HG03558 (cell line): ENCODE results near the gene TMEM181.
A peak's percentile ranks its signal among the peaks of the same experiment; 100 is the strongest.
"Not testable (repeated sequence)": the region's sequence is repeated elsewhere in the genome, so short reads cannot be mapped to it uniquely, and the experiment has no call there.

Experiments used
- ATAC-seq: cut with Tn5 transposase; IDR thresholded peaks from one replicate; pipeline ENCODE4 v1.9.1; 2021; ENCODE audit warnings: moderate number of reproducible peaks; ENCODE audit not compliant: unreplicated experiment; ENCODE audit errors: extremely low read depth

TMEM181 gene

GRCh38 chr6:158559895-158560835 lies at the start of gene TMEM181:
TMEM181 (plus strand) TSS chr6:158560091; CDS start chr6:158560225, 134 bp downstream.
- ATAC-seq, result peak; percentile 85

- ATAC-seq, result no peak
Measured at GRCh38 chr6:158512809-158513208, 47.1 kb upstream of the TMEM181 start.

DNA sequence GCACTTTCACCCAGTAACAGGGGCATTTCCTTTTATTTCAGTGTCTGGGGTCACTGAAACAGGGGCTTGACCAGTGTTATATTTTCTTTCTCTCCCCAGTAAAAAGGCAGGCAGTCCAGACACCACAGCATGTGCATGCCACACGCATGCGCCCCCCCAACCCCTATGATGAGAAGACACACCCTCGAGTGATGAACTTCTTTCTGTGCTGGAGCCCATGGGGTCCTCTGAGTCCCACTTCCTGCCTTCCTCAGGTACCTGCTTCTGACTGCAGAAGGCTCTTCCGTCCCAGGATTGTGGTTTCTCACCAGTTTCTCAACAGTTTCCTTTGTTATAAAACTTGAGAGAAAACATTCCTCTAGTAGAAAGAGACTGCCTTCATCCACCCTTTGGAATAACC lies 45.7 kb upstream of the TMEM181 start:
- no peak for ATAC-seq

DNA sequence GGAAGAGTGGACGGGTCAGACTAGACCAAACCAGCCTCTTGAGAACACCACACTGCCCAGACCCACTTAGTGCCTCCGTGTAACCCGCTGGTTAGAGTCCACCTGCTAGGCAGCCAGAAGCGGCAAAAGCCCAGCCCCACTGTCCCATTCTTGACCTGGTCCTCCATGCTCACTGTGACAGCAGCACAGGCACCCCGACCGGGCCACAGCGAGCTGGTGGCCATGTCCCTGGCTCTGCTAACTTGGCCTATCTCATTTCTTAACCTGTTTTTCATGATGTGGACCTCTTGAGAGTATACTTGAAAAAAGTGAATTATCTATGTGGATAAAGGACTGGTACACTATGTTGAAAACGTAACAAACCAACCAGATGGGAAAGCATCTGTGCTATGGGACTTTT lies 44.9 kb upstream of the TMEM181 start:
- ATAC-seq, result no peak

- ATAC-seq, result no peak
Measured at GRCh38 chr6:158516098-158516497, 43.8 kb upstream of the TMEM181 start.

DNA sequence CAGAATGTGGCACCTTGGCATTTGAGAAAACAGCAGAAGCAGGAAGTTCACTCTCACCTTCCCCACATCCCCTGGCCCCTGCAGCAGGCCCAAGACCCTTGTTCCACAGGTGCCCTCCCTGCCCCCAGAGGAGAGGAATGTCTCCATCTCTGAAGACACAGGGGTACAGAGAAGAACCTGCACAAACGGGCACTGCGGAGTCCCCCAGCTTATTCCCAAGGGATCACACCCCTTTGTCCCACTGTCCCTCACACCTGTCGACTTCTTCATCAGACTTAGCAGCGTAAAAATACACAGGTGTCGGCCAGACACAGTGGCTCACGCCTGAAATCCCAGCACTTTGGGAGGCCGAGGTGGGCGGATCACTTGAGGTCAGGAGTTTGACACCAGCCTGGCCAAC lies 42.9 kb upstream of the TMEM181 start:
- ATAC-seq, result no peak

DNA sequence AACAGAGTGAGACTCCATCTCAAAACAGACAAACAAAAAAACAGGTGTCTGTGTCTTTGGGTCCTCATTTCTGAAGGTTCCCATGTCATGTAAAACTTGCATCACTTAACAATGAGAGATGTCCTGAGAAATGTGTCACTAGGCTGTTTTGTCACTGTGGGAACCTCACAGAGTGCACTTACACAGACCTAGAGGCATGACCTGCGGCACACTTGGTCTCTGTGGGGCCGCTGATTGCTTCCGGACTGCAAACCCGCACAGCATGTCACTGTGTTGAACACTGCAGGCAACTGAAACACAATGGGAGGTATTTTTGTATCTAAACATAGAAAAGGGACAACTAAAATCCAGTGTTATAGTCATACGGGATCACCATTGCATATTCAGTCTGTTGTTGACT lies 42.3 kb upstream of the TMEM181 start:
- no peak for ATAC-seq

DNA sequence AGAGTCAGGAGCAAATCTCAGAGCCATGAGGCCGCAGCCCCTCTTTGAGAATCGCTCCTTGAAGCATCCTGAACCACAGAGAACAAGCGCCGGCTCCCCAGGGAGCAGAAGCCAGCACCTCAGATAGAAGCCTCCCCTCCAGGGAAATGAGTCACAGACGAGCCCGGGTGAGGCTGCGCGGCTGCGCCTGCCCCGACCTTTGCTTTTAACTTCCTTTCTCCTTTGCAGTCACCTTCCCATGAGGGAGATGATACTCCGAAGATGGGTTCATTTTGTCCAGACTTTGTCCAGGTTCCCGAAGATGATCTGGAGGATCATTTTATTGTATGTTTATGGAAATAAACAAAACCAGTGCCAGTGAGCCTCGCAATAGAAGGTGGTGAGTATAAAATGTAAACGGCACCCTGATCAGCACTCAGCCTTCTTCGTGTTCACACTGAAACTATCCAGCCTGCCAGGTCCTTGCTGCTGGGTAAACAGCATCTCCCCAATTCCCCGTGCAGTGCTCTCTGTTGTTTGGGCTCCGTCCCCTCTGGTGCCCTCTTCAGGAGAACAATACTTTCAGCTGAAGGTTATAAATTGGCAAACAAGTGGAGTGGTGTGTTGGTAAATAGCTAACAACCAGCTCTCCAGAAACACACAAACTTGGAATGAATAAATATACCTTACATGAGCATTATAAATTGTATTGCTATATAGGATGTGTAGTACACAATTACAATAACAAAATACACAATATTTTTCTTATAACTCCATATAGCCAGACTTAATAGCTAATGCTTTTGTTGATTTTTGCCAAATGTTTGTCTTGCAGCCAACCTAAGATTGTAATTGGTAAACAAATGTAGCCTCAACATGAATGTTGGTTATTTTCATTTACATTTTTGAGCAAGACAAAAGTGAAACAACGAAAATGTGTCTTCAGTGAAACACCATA lies 41.4 kb upstream of the TMEM181 start:
- ATAC-seq, result peak; percentile 61

DNA sequence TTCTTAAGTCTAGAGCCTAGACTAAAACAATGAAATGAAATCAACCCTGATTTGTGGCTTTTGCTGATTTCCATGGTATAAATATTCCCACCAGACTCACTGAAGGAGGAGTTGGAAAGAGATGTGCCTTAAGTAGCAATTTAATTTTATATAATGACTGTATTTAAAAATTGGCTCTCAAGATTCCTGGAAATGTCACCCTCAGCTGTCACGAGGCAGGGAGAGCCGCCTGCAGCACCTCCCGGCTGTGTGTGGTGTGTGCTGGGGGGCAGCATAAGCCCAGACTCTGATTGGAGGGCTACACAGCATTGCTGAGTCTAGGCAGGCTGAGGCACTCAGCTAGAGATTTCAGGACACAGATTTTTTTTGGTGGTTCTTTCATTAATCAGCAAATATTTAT lies 40.6 kb upstream of the TMEM181 start:
- no peak for ATAC-seq

GRCh38 chr6:158519761-158520160 lies 40.1 kb upstream of the TMEM181 start:
- no peak for ATAC-seq

DNA sequence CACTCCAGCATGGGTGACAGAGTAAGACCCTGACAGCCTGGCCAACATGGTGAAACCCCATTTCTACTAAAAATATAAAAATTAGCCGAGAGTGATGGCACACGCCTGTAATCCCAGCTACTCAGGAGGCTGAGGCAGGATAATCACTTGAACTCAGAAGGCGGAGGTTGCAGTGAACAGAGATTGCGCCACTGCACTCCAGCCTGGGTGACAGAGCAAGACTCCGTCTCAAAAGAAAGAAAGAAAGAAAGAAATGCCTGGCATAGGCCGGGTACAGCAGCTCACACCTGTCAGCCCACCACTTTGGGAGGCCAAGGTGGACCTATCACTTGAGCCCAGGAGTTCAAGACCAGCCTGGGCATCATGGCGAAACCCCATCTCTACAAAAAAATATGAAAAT lies 38.9 kb upstream of the TMEM181 start:
- ATAC-seq, result not testable (repeated sequence)

GRCh38 chr6:158521759-158522158 lies 38.1 kb upstream of the TMEM181 start:
- no peak for ATAC-seq

DNA sequence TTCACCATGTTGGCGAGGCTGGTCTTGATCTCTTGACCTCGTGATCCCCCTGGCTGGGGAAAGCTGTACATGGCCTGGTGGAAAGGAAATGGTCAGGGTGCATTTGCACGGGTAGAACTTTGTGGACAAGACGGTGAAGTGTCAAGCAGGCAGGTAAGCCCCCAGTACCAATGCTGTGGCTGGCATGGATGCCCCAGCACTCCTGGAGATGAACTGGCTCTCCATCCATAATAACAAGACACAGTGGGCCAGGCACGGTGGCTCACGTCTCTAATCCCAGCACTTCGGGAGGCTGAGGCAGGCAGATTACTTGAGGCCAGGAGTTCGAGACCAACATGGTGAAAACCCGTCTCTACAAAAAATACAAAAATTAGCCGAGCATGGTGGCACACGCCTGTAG lies 37.3 kb upstream of the TMEM181 start:
- no peak for ATAC-seq

- ATAC-seq, result no peak
Measured at GRCh38 chr6:158524311-158524710, 35.6 kb upstream of the TMEM181 start.

GRCh38 chr6:158527858-158528257 lies 32.0 kb upstream of the TMEM181 start:
- ATAC-seq, result not testable (repeated sequence)

DNA sequence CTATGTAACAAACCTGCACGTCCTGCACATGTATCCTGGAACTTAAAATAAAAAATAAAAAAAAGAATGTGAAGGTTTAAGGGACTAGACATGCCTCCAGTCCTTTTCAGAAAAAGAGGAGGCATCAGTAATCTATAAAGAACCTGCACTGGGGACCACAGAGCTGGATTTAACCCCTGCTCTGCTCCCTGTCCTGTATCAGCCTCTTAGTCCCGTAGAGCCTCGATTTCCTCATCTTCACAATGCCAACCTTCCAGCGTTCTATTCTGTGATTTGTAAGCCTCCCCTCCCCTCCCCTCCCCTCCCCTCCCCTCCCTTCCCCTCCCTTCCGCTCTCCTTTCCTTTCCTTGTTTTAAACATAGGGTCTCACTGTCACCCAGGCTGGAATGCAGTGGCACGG lies 31.1 kb upstream of the TMEM181 start:
- ATAC-seq, result no peak

DNA sequence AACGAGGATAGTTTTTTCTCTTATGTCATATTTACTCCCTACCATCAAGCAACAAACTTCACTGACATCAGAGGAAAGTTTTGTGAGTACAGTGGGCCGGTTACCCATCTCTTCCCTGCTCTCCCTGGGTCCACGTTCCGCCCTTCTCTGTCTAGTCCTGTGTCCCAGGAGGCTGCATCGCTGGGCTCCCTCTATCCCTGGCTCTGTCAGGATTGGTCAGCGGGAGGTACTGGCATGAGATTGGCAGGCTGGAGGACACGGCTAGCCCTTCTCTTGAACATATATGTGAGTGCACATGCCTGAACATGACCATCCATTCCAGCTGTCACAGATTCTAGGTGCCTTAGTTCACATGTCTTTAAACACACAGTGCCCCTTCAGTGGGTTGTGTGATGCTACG lies 30.3 kb upstream of the TMEM181 start:
- no peak for ATAC-seq

GRCh38 chr6:158531566-158531965 lies 28.3 kb upstream of the TMEM181 start:
- ATAC-seq, result no peak

GRCh38 chr6:158531970-158532369 lies 27.9 kb upstream of the TMEM181 start:
- no peak for ATAC-seq

- no peak for ATAC-seq
Measured at GRCh38 chr6:158536084-158536890, 23.6 kb upstream of the TMEM181 start.
